ENCODE measurements around the gene KIF2A.

Gene KIF2A

DNA sequence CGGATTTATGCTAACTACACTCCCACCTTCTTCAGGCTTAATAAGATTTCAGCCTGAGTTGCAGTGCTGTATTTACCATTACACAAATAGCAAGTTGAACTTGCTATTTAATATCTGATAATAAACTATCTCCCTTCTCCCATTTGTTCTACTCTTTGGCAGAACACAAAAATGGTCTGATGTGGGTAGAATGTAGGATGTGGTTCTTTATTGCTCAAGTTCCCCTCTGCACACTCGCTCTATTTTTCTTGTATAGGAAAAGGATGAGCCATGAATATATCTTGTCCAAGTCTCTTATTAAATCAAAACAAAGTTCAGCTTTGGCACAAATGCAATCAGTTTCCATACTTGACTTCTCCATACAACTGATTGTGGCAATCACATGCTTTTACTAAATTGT lies 37.2 kb upstream of the KIF2A start:
- H3K4me2 ChIP-seq (ENCODE audit: low read depth, low read length) = no peak overlapping the region
- H3K4me3 ChIP-seq (ENCODE audit: low read length) = no peak overlapping the region
- H4K20me1 ChIP-seq (ENCODE audit: insufficient read depth, low read length) = no peaks in the 10 kb centered on the region
- TF ChIP-seq, protein P1, sequence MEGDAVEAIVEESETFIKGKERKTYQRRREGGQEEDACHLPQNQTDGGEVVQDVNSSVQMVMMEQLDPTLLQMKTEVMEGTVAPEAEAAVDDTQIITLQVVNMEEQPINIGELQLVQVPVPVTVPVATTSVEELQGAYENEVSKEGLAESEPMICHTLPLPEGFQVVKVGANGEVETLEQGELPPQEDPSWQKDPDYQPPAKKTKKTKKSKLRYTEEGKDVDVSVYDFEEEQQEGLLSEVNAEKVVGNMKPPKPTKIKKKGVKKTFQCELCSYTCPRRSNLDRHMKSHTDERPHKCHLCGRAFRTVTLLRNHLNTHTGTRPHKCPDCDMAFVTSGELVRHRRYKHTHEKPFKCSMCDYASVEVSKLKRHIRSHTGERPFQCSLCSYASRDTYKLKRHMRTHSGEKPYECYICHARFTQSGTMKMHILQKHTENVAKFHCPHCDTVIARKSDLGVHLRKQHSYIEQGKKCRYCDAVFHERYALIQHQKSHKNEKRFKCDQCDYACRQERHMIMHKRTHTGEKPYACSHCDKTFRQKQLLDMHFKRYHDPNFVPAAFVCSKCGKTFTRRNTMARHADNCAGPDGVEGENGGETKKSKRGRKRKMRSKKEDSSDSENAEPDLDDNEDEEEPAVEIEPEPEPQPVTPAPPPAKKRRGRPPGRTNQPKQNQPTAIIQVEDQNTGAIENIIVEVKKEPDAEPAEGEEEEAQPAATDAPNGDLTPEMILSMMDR (IDR thresholded peaks at IDR 0.05; ENCODE audit: low read length) = no peak
- no peak for TF ChIP-seq EZH2 (optimal IDR thresholded peaks at IDR 0.05; ENCODE audit: low read depth, low read length)
- TF ChIP-seq EZH2phosphoT487 (IDR thresholded peaks at IDR 0.05; ENCODE audit: low read length) = no peak
- no peaks in the 10 kb centered on the region for H3K79me2 ChIP-seq (ENCODE audit: low read length)
- H3K9ac ChIP-seq (ENCODE audit: low read length) = no peak overlapping the region
- H2AFZ ChIP-seq (ENCODE audit: low read length) = no peak overlapping the region
- DNase-seq = no peak
- H3K27ac ChIP-seq (ENCODE audit: low read length) = no peak overlapping the region
- H3K9me3 ChIP-seq (replicated peaks; ENCODE audit: insufficient read depth, low read length) = no peaks in the 10 kb centered on the region
- H3K36me3 ChIP-seq (replicated peaks; ENCODE audit: insufficient read depth, low read length) = no peaks in the 10 kb centered on the region
- no peaks in the 10 kb centered on the region for H3K4me1 ChIP-seq (ENCODE audit: low read length)
- H3K9me2 ChIP-seq (replicated peaks; ENCODE audit: insufficient read depth, low read length) = no peaks in the 10 kb centered on the region
- no peaks in the 10 kb centered on the region for H3F3A ChIP-seq (ENCODE audit: insufficient read depth, low read length)
- H3K27me3 ChIP-seq (replicated peaks; ENCODE audit: insufficient read depth, low read length) = no peaks in the 10 kb centered on the region

DNA sequence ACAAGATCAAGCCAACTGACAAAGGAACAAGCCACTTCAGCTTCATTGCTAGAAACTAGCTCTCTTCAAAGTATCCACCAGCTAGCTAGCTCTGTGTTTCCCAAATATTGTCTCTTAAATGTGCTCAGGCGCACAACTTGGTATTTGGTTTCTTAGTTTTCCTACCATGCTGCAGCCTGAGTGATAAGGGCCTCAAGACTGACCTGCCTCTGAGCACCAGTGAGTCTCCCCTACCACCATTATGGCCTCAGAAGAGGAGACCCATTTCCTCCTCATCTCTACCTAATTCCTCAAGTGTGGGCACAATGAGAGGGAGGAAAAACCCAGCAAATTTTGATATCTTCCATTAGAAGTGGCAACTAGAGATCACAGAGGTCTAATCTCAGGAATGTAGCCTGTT lies 34.6 kb upstream of the KIF2A start:
- no peaks in the 10 kb centered on the region for H3K36me3 ChIP-seq (replicated peaks; ENCODE audit: insufficient read depth, low read length)
- TF ChIP-seq EZH2 (optimal IDR thresholded peaks at IDR 0.05; ENCODE audit: low read depth, low read length) (no peak), EZH2phosphoT487 (IDR thresholded peaks at IDR 0.05; ENCODE audit: low read length) (no peak)
- TF ChIP-seq, protein P1 (IDR thresholded peaks at IDR 0.05; ENCODE audit: low read length) = no peak
- H3K4me2 ChIP-seq (ENCODE audit: low read depth, low read length) = no peak overlapping the region
- no peaks in the 10 kb centered on the region for H3K4me1 ChIP-seq (ENCODE audit: low read length)
- H2AFZ ChIP-seq (ENCODE audit: low read length) = no peak overlapping the region
- DNase-seq = no peak
- no peaks in the 10 kb centered on the region for H3K9me3 ChIP-seq (replicated peaks; ENCODE audit: insufficient read depth, low read length)
- H3K79me2 ChIP-seq (ENCODE audit: low read length) = no peaks in the 10 kb centered on the region
- no peaks in the 10 kb centered on the region for H3K27me3 ChIP-seq (replicated peaks; ENCODE audit: insufficient read depth, low read length)
- no peak overlapping the region for H3K27ac ChIP-seq (ENCODE audit: low read length)
- H3F3A ChIP-seq (ENCODE audit: insufficient read depth, low read length) = no peaks in the 10 kb centered on the region
- H3K4me3 ChIP-seq (ENCODE audit: low read length) = no peak overlapping the region
- no peaks in the 10 kb centered on the region for H3K9me2 ChIP-seq (replicated peaks; ENCODE audit: insufficient read depth, low read length)
- no peaks in the 10 kb centered on the region for H4K20me1 ChIP-seq (ENCODE audit: insufficient read depth, low read length)
- no peak overlapping the region for H3K9ac ChIP-seq (ENCODE audit: low read length)

DNA sequence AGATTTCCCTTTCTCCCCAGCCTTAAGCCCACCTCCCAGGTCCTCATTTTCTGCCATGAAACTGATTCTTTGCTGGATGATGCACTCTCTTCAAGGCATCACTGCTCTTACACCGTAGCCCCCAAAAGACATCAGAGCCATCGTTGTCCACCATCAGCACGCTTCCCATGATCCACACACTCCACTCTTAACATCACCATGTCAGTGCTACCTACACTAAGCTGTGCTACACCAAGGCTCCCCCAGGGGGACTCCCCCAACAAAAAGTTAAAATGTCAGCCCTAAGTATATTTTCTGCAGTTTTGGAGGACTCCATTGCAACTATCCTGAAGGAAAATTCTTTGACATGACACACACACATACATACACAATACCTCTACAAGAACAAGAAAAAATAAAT lies 34.1 kb upstream of the KIF2A start:
- TF ChIP-seq, protein P1 (IDR thresholded peaks at IDR 0.05; ENCODE audit: low read length) = no peak
- TF ChIP-seq EZH2 (optimal IDR thresholded peaks at IDR 0.05; ENCODE audit: low read depth, low read length) (no peak), EZH2phosphoT487 (IDR thresholded peaks at IDR 0.05; ENCODE audit: low read length) (no peak)

More for the DNA sequence above, 34.1 kb upstream of the KIF2A start:
- Histone ChIP-seq H3K27ac (ENCODE audit: low read length) (no peak overlapping the region), H3K9me2 (replicated peaks; ENCODE audit: insufficient read depth, low read length) (no peaks in the 10 kb centered on the region), H3F3A (ENCODE audit: insufficient read depth, low read length) (no peaks in the 10 kb centered on the region), H4K20me1 (ENCODE audit: insufficient read depth, low read length) (no peaks in the 10 kb centered on the region), H3K4me3 (ENCODE audit: low read length) (no peak overlapping the region), H3K9me3 (replicated peaks; ENCODE audit: insufficient read depth, low read length) (no peaks in the 10 kb centered on the region), H3K4me1 (ENCODE audit: low read length) (no peaks in the 10 kb centered on the region; the same call in 1 of the 2 replicates), H2AFZ (ENCODE audit: low read length) (no peak overlapping the region), H3K36me3 (replicated peaks; ENCODE audit: insufficient read depth, low read length) (no peaks in the 10 kb centered on the region), H3K27me3 (replicated peaks; ENCODE audit: insufficient read depth, low read length) (no peaks in the 10 kb centered on the region), H3K4me2 (ENCODE audit: low read depth, low read length) (no peak overlapping the region), H3K79me2 (ENCODE audit: low read length) (no peaks in the 10 kb centered on the region), H3K9ac (ENCODE audit: low read length) (no peak overlapping the region)
- no peak for DNase-seq

Measured in MM.1S (cell line).